Liver (tissue), 9 donors: ENCODE measurements around the gene ATP11A. TPM values are rescaled to one million over a fixed set of nuclear protein-coding genes. Genes with fewer than 3 reads are reported as not detected.

Source experiments
- DNase-seq: peaks from one replicate; pipeline ENCODE4 v3.0.0-alpha.2; 2017; ENCODE audit warnings: low spot score
- H3K27ac ChIP-seq, 2 donors: one replicate each; pipeline ENCODE4 v1.7.0; 2013; ENCODE audit warnings: inconsistent platforms in 2 of 2, low read length in 2 of 2, control low read depth in 1 of 2, low read depth in 1 of 2, mild to moderate bottlenecking in 1 of 2
- H3K27me3 ChIP-seq, 4 donors: one replicate each; pipeline versions ENCODE4 v1.6.1 to v1.7.0; 2013; ENCODE audit warnings: low read length in 3 of 4, inconsistent platforms in 1 of 4, mild to moderate bottlenecking in 1 of 4, moderate library complexity in 1 of 4; ENCODE audit not compliant: control insufficient read depth in 4 of 4, insufficient read depth in 4 of 4
- H3K36me3 ChIP-seq, 4 donors: one replicate each; pipeline versions ENCODE4 v1.6.1 to v1.7.0; 2013; ENCODE audit warnings: low read length in 3 of 4, mild to moderate bottlenecking in 3 of 4, low read depth in 1 of 4, moderate library complexity in 1 of 4; ENCODE audit not compliant: control insufficient read depth in 4 of 4, insufficient read depth in 3 of 4
- H3K4me1 ChIP-seq, 4 donors: one replicate each; pipeline versions ENCODE4 v1.6.1 to v1.7.0; 2013; ENCODE audit warnings: low read length in 3 of 4, mild to moderate bottlenecking in 3 of 4, moderate library complexity in 1 of 4; ENCODE audit not compliant: control insufficient read depth in 4 of 4, insufficient read depth in 4 of 4
- H3K4me3 ChIP-seq, 3 donors: one replicate each; pipeline versions ENCODE4 v1.6.1 to v1.7.0; 2013; ENCODE audit warnings: low read length in 3 of 3, control low read depth in 1 of 3, low read depth in 1 of 3, mild to moderate bottlenecking in 1 of 3
- H3K9ac ChIP-seq, 2 donors: one replicate each; pipeline ENCODE4 v1.7.0; 2013; ENCODE audit warnings: low read length in 2 of 2, mild to moderate bottlenecking in 2 of 2, moderate library complexity in 2 of 2, control low read depth in 1 of 2, low read depth in 1 of 2
- H3K9me3 ChIP-seq, 4 donors: one replicate each; pipeline versions ENCODE4 v1.6.1 to v1.7.0; 2013; ENCODE audit warnings: low read length in 3 of 4; ENCODE audit not compliant: control insufficient read depth in 4 of 4
- CTCF ChIP-seq: fragments of 150-350 bp; IDR thresholded peaks from 2 replicates; pipeline ENCODE4 v1.5.1; 2017; ENCODE audit warnings: improper control_type of control experiment, low read depth, low read length; ENCODE audit not compliant: missing input control
- EGR1 ChIP-seq, 2 donors: IDR thresholded peaks; 2 replicates each; pipeline ENCODE4 v1.6.1; 2016 to 2018; ENCODE audit warnings: antibody characterized with exemption in 2 of 2, low read depth in 2 of 2
- FOXA1 ChIP-seq: IDR thresholded peaks from 2 replicates; pipeline ENCODE4 v1.6.1; 2016; ENCODE audit warnings: antibody characterized with exemption
- FOXA2 ChIP-seq: IDR thresholded peaks from 2 replicates; pipeline ENCODE4 v1.6.1; 2016; ENCODE audit warnings: antibody characterized with exemption
- GABPA ChIP-seq, 2 donors: IDR thresholded peaks in 1 of 2; conservative IDR thresholded peaks in 1 of 2; 2 replicates each; pipeline ENCODE4 v1.6.1; 2016; ENCODE audit warnings: antibody characterized with exemption in 2 of 2, mild to moderate bottlenecking in 1 of 2, moderate library complexity in 1 of 2
- HNF4A ChIP-seq, 2 donors: conservative IDR thresholded peaks; 2 replicates each; pipeline ENCODE4 v1.6.1; 2016; ENCODE audit warnings: antibody characterized with exemption in 2 of 2, mild to moderate bottlenecking in 2 of 2
- HNF4G ChIP-seq: IDR thresholded peaks from 2 replicates; pipeline ENCODE4 v1.6.1; 2016; ENCODE audit warnings: antibody characterized with exemption
- JUND ChIP-seq, 2 donors: IDR thresholded peaks; 2 replicates each; pipeline ENCODE4 v1.6.1; 2016; ENCODE audit warnings: antibody characterized with exemption in 2 of 2
- MAX ChIP-seq: IDR thresholded peaks from 2 replicates; pipeline ENCODE4 v1.6.1; 2016; ENCODE audit warnings: antibody characterized with exemption
- NR2F2 ChIP-seq: IDR thresholded peaks from 2 replicates; pipeline ENCODE4 v1.6.1; 2016; ENCODE audit warnings: antibody characterized with exemption
- RAD21 ChIP-seq, 2 donors: IDR thresholded peaks; 2 replicates each; pipeline ENCODE4 v1.6.1; 2016; ENCODE audit warnings: antibody characterized with exemption in 2 of 2, mild to moderate bottlenecking in 2 of 2
- REST ChIP-seq: IDR thresholded peaks from 2 replicates; pipeline ENCODE4 v1.6.1; 2016; ENCODE audit warnings: antibody characterized with exemption, mild to moderate bottlenecking
- RXRA ChIP-seq, 2 donors: IDR thresholded peaks; 2 replicates each; pipeline ENCODE4 v1.6.1; 2017 to 2018; ENCODE audit warnings: antibody characterized with exemption in 2 of 2, mild to moderate bottlenecking in 1 of 2
- SP1 ChIP-seq: IDR thresholded peaks from 2 replicates; pipeline ENCODE4 v1.6.1; 2018; ENCODE audit warnings: antibody characterized with exemption, mild to moderate bottlenecking
- TAF1 ChIP-seq: conservative IDR thresholded peaks from 2 replicates; pipeline ENCODE4 v1.6.1; 2016; ENCODE audit warnings: antibody characterized with exemption, mild to moderate bottlenecking
- YY1 ChIP-seq: IDR thresholded peaks from 2 replicates; pipeline ENCODE4 v1.6.1; 2016; ENCODE audit warnings: antibody characterized with exemption, mild to moderate bottlenecking
- ZBTB33 ChIP-seq: IDR thresholded peaks from 2 replicates; pipeline ENCODE4 v1.6.1; 2016; ENCODE audit warnings: antibody characterized with exemption
- WGBS: extraction: QIAGEN DNeasy Blood & Tissue Kit; methylation state at CpG from one replicate; pipeline ENCODE4 v1.1.7; 2013; 5-methylcytosine and 5-hydroxymethylcytosine counted together
- polyA plus RNA-seq, 2 donors: library from polyadenylated mRNA; stranded (reverse) in 1 of 2; unstranded in 1 of 2; fragments of 200-250 nt in 1 of 2; fragments of >200 nt in 1 of 2; fragmentation: Nextera tagmentation in 1 of 2; extraction: Ambion mirVana in 1 of 2; gene quantifications; one replicate each; pipeline versions ENCODE4 v1.2.1 to v1.2.3, GENCODE V29; 2013 to 2015
- total RNA-seq, 2 donors: library from RNA; depleted of rRNA; stranded (reverse); fragments of >200 nt; gene quantifications; one replicate each; pipeline ENCODE4 v1.2.3, GENCODE V29; 2014
- TF ChIP-seq, protein P1 (sequence below): IDR thresholded peaks from 2 replicates; pipeline ENCODE4 v1.6.1; 2016; ENCODE audit warnings: antibody characterized with exemption
- donor health status: healthy.
- donor health status: healthy.
- donor health status: healthy.
- donor health status: healthy.
- donor health status: healthy.

The ATP11A gene
- total and polyA plus RNA-seq, 4 donors = 8.7 to 27.9 (median 13.8) TPM

- TF ChIP-seq NR2F2 = no peak
Measured at GRCh38 chr13:112679932-112680677, 9.7 kb upstream of the ATP11A start (continued).

DNA sequence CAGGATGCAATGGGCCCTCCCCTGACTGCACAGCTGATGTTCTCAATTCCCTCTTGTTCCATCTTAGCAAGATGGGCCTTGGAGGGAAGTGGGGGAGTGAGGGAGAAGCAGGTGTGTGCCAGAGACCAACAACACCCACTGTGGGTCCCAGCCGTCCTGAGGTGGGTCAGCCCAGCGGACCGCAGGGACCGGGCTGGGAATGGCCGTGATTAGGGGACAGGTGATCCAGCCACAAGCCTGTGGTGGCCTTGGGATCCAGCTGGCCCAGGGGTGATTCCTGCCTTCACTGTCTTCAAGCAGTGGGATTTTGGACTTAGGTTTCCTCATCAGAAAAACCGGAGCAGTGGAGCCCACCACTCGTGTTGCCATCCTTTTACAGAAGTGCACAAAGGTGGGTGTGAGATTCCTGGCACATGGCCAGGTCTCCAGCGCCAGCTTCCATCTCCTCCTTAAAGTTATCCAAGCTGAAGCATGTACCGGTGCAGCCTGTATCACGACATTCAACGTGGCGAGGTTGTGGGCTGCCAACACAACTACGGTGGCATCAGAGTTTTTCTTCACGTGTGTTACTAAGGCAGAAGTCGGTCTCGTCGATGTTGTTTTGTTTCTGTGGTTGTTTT, 9.0 kb upstream of the ATP11A start:
- no peak for TF ChIP-seq HNF4G
- no peak for TF ChIP-seq FOXA1
- TF ChIP-seq ZBTB33 = no peak
- TF ChIP-seq RAD21 (IDR thresholded peaks at IDR 0.05) = no peak
- no peak for TF ChIP-seq YY1
- TF ChIP-seq GABPA (IDR thresholded peaks at IDR 0.05 in 1 of 2, conservative IDR thresholded peaks at IDR 0.05 in 1 of 2) = no peak
- no peak for TF ChIP-seq MAX
- no peak for TF ChIP-seq TAF1
- TF ChIP-seq, protein P1, sequence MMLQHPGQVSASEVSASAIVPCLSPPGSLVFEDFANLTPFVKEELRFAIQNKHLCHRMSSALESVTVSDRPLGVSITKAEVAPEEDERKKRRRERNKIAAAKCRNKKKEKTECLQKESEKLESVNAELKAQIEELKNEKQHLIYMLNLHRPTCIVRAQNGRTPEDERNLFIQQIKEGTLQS = no peak
- TF ChIP-seq HNF4A (conservative IDR thresholded peaks at IDR 0.05) = no peak
- no peak for TF ChIP-seq RXRA (IDR thresholded peaks at IDR 0.05)
- no peak for TF ChIP-seq NR2F2
- TF ChIP-seq JUND (IDR thresholded peaks at IDR 0.05) = no peak
- TF ChIP-seq CTCF = no peak
- no peak for TF ChIP-seq REST
- TF ChIP-seq EGR1 (IDR thresholded peaks at IDR 0.05; ENCODE audit: low read depth in 2 of 2) = no peak
- TF ChIP-seq FOXA2 = no peak
- TF ChIP-seq SP1 = no peak
- WGBS = 96% methylated on average over 17 of the region's 17 CpGs
- no peak for DNase-seq

More for the DNA sequence above, 9.0 kb upstream of the ATP11A start:
- no peaks in the 10 kb centered on the region for H3K9me3 ChIP-seq
- peaks cover 0 to 6% (median 2%) of the 10 kb centered on the region in 4 donors for H3K4me1 ChIP-seq
- no peaks in the 10 kb centered on the region for H3K36me3 ChIP-seq
- H3K9ac ChIP-seq = no peak overlapping the region
- no peak overlapping the region for H3K27ac ChIP-seq
- no peak overlapping the region for H3K4me3 ChIP-seq
- H3K27me3 ChIP-seq = no peaks in the 10 kb centered on the region
